HL-60 (cell line): Measurements from ENCODE around the gene RXFP4.

ENCODE experiments used
- DNase-seq, 2 experiments: peaks; one replicate each; pipeline ENCODE4 v3.0.0-alpha.2; 2010 to 2020; ENCODE audit warnings: low read depth in 1 of 2, low spot score in 1 of 2
- H3K27ac ChIP-seq: fragments of 250-450 bp; sonication (Bioruptor Pico); replicated peaks from 2 replicates; pipeline ENCODE4 v1.5.1; 2020; ENCODE audit warnings: mild to moderate bottlenecking, moderate library complexity
- H3K27me3 ChIP-seq: fragments of 250-450 bp; sonication (Bioruptor Pico); 2 replicates; pipeline ENCODE4 v1.5.1; 2021; ENCODE audit warnings: mild to moderate bottlenecking, moderate library complexity; ENCODE audit not compliant: insufficient read depth, poor library complexity, severe bottlenecking
- H3K4me3 ChIP-seq: replicated peaks from 2 replicates; pipeline ENCODE4 v1.5.1; 2011; ENCODE audit warnings: mild to moderate bottlenecking, control low read depth, low read length; ENCODE audit not compliant: insufficient read depth
- CTCF ChIP-seq: IDR thresholded peaks from one replicate; pipeline ENCODE4 v1.5.1; 2011; ENCODE audit warnings: low read length, control low read depth, inconsistent platforms; ENCODE audit not compliant: insufficient read depth
- GABPA ChIP-seq: IDR thresholded peaks from 2 replicates; pipeline ENCODE4 v1.6.1; 2012; ENCODE audit warnings: low read depth
- POLR2AphosphoS5 ChIP-seq: IDR thresholded peaks from 2 replicates; pipeline ENCODE4 v1.6.1; 2012; ENCODE audit warnings: low read depth
- REST ChIP-seq: IDR thresholded peaks from 2 replicates; pipeline ENCODE4 v1.6.1; 2012; ENCODE audit warnings: low read depth; ENCODE audit not compliant: insufficient replicate concordance
- SPI1 ChIP-seq: IDR thresholded peaks from 2 replicates; pipeline ENCODE4 v1.6.1; 2012; ENCODE audit warnings: low read depth, mild to moderate bottlenecking, borderline replicate concordance

Gene RXFP4

GRCh38 chr1:155957411-155957915 is 16.0 kb downstream of the RXFP4 start:
- no peak overlapping the region for H3K4me3 ChIP-seq
- H3K27me3 ChIP-seq = no peaks in the 10 kb centered on the region
- TF ChIP-seq GABPA (no peak), REST (no peak), POLR2AphosphoS5 (no peak; the same call in 1 of the 2 replicates), SPI1 (no peak), CTCF (no peak)
- DNase-seq = no peak
- H3K27ac ChIP-seq = no peak overlapping the region

DNA sequence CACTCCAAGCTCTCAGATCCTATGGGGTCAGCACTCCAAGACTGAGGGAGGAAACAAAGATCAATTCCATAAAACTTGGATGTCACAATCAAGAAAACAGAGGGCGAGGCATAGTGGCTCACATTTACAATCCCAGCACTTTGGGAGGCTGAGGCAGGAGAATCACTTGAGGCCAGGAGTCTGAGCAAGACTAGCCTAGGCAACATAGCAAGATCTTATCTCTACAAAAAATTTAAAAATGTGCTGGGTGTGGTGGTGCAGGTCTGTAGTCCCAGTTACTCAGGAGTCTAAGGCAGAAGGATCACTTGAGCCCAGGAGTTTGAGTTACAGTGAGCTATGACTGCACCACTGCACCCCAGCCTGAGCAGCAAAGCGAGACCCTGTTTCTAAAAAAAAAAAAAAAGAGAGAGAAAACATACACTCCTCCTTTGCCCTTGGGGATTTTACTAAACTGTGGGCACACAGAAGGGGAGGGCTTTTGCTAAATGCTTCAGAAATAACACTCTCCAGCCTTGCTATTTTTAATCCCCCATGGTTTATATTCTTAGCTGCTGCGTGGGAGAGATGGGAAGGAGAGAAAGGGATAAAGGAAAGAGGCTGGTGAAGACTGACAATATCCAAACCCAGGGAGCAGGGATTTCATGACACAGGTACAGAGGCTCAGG is 18.8 kb downstream of the RXFP4 start:
- peak overlapping the region; percentile 47; the same call in 1 of the 2 replicates for H3K27ac ChIP-seq
- H3K27me3 ChIP-seq = no peaks in the 10 kb centered on the region
- no peak overlapping the region for H3K4me3 ChIP-seq
- DNase-seq = no peak
- TF ChIP-seq REST (no peak), GABPA (no peak), CTCF (no peak), POLR2AphosphoS5 (no peak), SPI1 (no peak)

DNA sequence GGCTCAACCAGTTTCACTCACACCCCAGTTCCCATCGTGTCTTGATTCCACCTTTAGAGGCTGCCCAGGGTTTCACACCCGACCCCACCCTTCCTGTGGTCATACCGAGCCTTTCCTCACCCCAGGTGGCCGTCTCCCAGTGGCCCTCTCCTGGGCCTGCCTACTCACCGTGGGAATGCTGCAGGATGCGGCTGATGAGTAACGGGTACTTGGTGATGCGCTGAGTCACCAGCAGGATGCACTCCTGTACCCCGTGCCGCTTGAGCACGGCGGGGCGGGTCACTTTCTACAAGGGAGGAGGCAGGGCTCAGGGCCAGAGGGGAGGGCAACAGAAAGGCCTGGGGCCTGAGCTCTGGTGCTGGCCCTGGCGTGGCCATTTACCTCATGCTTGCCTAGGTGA is 20.5 kb downstream of the RXFP4 start:
- no peak for DNase-seq
- H3K27ac ChIP-seq = no peak overlapping the region; the same call in 1 of the 2 replicates
- H3K27me3 ChIP-seq = no peaks in the 10 kb centered on the region
- H3K4me3 ChIP-seq = no peak overlapping the region
- TF ChIP-seq POLR2AphosphoS5 (no peak; the same call in 1 of the 2 replicates), GABPA (no peak), SPI1 (no peak), REST (no peak), CTCF (no peak)
